Upper lobe of left lung (tissue), 4 donors: ENCODE data around the gene FIP1L1.

ENCODE experiments used
- POLR2A ChIP-seq, 4 donors: fragments of 450-650 bp; IDR thresholded peaks; one replicate each; pipeline ENCODE4 v1.5.1; 2016 to 2017; ENCODE audit warnings: antibody characterized with exemption in 4 of 4, mild to moderate bottlenecking in 2 of 4
- TF ChIP-seq, protein P1 (sequence below), 6 experiments: fragments of 450-650 bp in 4 of 6; fragments of 200-600 bp in 2 of 6; sonication (generic) in 2 of 6; IDR thresholded peaks; one replicate each; pipeline ENCODE4 v1.5.1; 2016 to 2019; ENCODE audit warnings: antibody characterized with exemption in 6 of 6

DNA sequence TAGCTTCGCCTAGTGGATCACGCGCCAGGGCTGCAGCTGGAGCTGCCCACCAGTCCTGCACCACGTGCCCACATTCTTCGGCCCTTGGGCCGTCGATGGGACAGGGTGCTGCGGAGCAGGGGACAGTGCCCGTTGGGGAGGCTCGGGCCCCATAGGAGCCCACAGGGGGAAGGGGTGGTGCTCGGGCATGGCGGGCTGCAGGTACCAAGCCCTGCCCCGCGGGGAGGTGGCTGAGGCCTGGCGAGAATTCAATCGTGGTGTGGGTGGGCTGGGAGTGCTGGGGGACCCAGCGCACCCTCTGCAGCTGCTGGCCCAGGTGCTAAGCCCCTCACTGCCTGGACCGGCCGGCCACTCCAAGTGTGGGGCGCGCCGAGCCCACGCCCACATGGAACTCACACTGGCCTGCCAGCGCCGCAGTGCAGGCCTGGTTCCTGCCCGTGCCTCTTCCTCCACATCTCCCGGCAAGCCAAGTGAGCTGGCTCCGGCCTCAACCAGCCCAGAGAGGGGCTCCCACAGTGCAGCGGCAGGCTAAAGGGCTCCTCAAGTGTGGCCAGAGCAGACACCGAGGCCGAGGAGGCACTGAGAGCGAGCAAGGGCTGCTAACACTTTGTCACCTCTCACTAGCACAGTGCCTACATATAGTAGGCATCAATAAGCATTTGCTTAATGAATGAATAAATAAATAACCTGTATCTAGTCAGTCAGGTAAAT is 23.3 kb upstream of the FIP1L1 start:
- TF ChIP-seq, protein P1, sequence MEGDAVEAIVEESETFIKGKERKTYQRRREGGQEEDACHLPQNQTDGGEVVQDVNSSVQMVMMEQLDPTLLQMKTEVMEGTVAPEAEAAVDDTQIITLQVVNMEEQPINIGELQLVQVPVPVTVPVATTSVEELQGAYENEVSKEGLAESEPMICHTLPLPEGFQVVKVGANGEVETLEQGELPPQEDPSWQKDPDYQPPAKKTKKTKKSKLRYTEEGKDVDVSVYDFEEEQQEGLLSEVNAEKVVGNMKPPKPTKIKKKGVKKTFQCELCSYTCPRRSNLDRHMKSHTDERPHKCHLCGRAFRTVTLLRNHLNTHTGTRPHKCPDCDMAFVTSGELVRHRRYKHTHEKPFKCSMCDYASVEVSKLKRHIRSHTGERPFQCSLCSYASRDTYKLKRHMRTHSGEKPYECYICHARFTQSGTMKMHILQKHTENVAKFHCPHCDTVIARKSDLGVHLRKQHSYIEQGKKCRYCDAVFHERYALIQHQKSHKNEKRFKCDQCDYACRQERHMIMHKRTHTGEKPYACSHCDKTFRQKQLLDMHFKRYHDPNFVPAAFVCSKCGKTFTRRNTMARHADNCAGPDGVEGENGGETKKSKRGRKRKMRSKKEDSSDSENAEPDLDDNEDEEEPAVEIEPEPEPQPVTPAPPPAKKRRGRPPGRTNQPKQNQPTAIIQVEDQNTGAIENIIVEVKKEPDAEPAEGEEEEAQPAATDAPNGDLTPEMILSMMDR (IDR thresholded peaks at IDR 0.05): no peak
- no peak for TF ChIP-seq POLR2A (IDR thresholded peaks at IDR 0.05)
